Effector memory CD4-positive, alpha-beta T cell (primary cell): ENCODE results near the gene SSBP4.

ENCODE experiments used
- DNase-seq, 3 donors: peaks; one replicate each; pipeline ENCODE4 v3.0.0-alpha.2; 2020
- H3K27ac ChIP-seq: 2 replicates; pipeline ENCODE4 v1.7.0; 2013; ENCODE audit warnings: mild to moderate bottlenecking, low read length, moderate library complexity; ENCODE audit not compliant: insufficient read depth, poor library complexity, severe bottlenecking
- H3K27me3 ChIP-seq: replicated peaks from 2 replicates; pipeline ENCODE4 v1.7.0; 2013; ENCODE audit warnings: mild to moderate bottlenecking, low read length; ENCODE audit not compliant: insufficient read depth, control insufficient read depth, poor library complexity, severe bottlenecking
- H3K36me3 ChIP-seq: 2 replicates; pipeline ENCODE4 v1.7.0; 2013; ENCODE audit warnings: mild to moderate bottlenecking, low read length, moderate library complexity; ENCODE audit not compliant: control insufficient read depth, insufficient read depth
- H3K4me1 ChIP-seq: 2 replicates; pipeline ENCODE4 v1.7.0; 2013; ENCODE audit warnings: low read length, mild to moderate bottlenecking; ENCODE audit not compliant: control insufficient read depth, insufficient read depth, poor library complexity, severe bottlenecking
- H3K4me3 ChIP-seq: 2 replicates; pipeline ENCODE4 v1.7.0; 2013; ENCODE audit warnings: low read length, low read depth, mild to moderate bottlenecking; ENCODE audit not compliant: insufficient read depth, poor library complexity, severe bottlenecking
- H3K9me3 ChIP-seq: 2 replicates; pipeline ENCODE4 v1.7.0; 2013; ENCODE audit warnings: mild to moderate bottlenecking, low read length, moderate library complexity; ENCODE audit not compliant: control insufficient read depth

Gene SSBP4

DNA sequence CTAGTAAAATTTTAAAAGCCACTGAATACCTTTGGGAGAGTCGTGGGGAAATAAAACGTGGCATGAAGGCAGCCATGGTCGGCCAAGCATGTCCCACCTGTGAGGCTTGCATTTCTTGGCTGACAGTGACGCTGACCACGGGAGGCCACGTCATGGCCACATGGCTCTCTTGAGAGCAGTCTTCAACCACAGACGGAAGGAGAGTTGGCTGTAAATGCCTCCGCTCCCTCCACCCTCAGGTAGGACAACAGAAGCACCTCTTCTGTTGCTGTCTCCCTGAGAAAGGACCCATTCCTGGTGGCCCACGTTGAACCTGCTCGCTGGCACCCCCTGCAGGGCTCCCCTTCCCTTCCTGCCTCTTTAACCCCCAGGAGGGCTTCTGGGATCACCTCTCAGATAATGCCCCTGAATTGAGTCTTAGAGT is 11.1 kb upstream of the SSBP4 start:
- no peak for DNase-seq
- no peaks in the 10 kb centered on the region for H3K9me3 ChIP-seq
- H3K27me3 ChIP-seq, result no peaks in the 10 kb centered on the region
- H3K4me3 ChIP-seq, result no peak overlapping the region
- H3K27ac ChIP-seq, result no peak overlapping the region
- no peaks in the 10 kb centered on the region for H3K4me1 ChIP-seq
- H3K36me3 ChIP-seq, result no peaks in the 10 kb centered on the region

DNA sequence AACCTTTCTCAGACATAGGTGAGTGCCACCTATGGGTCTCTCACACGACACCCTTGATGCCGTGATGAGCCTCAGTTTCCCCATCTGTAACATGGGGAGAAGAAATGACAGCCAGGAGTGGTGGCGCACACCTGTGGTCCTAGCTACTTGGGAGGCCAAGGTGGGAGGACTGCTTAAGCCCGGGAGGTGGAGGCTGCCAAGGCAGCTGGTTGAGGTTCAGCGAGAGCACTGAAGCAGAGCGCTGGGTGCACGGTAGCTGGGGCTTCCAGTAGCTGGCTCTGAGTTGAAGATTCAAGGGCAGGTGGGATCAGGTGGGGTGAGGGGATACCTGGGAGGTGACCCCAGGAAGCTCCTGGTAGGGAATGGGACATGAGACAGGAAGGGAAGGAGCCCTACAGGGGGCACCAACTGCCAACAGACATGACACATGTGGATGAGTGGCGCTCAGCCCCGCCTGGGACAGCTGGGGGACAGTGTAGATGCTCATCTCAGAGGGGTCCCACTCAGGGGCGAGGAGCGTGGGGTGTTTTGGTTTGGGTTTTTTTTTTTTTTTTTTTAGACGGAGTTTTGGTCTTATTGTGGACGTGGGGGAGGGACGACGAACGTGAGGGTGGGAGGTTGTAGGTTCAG is 6.5 kb upstream of the SSBP4 start:
- Histone ChIP-seq H3K27ac (no peak overlapping the region), H3K9me3 (no peaks in the 10 kb centered on the region), H3K4me3 (no peak overlapping the region), H3K36me3 (no peaks in the 10 kb centered on the region), H3K4me1 (peaks cover 35% of the 10 kb centered on the region), H3K27me3 (no peaks in the 10 kb centered on the region)
- DNase-seq, result no peak

DNA sequence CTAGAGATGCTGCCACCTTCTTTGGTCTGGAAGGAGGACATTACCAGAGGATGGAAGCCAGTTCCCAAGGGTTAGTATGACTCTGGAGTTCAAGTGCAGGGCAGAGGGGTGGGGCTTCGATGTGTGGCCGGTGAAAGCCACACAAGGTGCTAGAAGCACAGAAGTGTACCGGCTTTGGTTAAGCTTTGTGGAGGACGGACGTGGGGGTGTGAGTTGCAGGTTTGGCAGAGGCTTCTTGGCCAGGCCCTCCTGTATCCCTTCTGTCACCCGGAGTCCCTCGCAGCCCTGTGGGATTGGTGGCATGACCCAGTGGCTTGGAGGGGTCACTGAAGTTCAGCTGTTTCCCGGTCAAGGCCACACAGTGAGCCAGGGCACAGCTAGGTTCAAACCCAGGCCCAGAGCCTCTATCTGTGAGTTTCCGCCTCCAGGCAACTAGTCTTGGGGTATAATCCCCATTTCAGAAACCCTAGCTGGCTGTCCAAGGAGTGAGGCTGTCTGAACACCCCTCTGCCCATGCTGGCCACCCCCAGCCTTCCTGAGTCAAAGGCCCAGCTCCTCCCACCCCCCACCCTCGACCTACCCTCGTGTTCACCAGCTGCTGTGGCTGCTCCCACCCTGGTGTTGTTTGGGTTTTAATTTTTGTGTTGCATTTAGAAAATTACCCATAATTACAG is 4.6 kb upstream of the SSBP4 start:
- Histone ChIP-seq H3K4me3 (no peak overlapping the region), H3K27ac (no peak overlapping the region), H3K9me3 (no peaks in the 10 kb centered on the region), H3K27me3 (no peaks in the 10 kb centered on the region), H3K36me3 (no peaks in the 10 kb centered on the region), H3K4me1 (peaks cover 48% of the 10 kb centered on the region)
- DNase-seq, result no peak

DNA sequence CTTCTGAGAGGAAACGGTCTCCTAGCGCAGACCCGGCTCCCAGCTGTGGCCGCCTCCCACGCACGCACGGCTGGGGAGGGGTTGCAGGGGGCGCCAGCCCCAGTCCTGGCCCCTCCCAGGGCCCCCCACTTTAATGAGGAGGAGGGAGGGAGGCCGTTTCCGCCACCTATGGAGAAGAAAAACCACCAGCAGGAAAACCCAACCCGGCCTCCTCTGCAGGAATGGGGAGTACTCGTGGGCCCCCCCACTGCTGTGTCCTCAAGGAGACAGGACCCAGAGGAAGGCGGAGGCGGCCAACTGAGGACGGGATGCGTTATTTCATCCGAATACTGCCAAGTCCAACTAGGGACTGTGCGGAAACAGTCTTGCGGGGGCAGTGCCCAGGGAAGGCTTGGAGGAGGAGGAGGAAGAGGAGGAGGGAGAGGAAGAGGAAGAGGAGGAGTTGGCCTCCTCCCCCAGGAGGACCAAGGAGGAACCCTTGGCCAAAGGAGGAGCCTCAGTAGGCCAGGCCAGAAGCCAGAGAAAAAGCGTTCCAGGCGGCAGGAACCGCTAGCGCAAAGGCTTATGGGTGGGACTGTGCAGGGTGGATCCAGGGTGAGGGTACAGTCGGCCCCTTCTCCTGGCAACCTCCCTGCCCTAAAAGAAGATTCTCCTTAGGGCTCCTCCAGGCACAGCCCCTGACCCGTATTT is 3.9 kb upstream of the SSBP4 start:
- no peak for DNase-seq
- H3K9me3 ChIP-seq, result no peaks in the 10 kb centered on the region
- peak overlapping the region; percentile 9 for H3K27ac ChIP-seq
- H3K36me3 ChIP-seq, result no peaks in the 10 kb centered on the region
- no peaks in the 10 kb centered on the region for H3K27me3 ChIP-seq
- no peak overlapping the region for H3K4me3 ChIP-seq
- H3K4me1 ChIP-seq, result peaks cover 53% of the 10 kb centered on the region

DNA sequence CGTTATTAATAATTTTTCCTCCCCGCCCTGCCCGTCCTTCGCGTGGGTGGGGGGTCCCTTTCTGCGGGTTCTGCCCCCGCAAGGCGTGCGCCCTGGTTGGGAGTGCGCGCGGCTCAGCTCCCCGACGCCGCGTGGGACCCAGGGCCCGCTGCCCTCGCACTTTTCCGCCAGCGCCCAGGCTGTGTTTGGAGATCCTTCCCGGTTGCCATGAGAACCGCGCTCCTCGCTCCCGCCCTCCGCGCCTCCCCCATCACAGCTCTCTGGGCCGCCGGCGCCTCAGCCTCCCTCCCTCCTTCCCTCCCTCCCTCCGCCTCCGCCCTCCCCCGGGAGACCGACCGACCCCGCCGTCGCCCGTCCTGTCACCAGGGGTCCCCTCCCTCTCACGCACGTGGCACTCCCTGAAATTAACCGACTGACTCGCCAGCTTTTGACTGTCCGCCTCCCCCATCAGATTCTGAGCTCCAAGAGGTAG is 2.4 kb upstream of the SSBP4 start:
- H3K36me3 ChIP-seq, result no peaks in the 10 kb centered on the region
- H3K27ac ChIP-seq, result peak overlapping the region; percentile 48
- peak overlapping the region; percentile 39 for H3K4me3 ChIP-seq
- H3K9me3 ChIP-seq, result no peaks in the 10 kb centered on the region
- no peaks in the 10 kb centered on the region for H3K27me3 ChIP-seq
- peak; percentile 67 to 71 (median 70) for DNase-seq
- H3K4me1 ChIP-seq, result peaks cover 68% of the 10 kb centered on the region

DNA sequence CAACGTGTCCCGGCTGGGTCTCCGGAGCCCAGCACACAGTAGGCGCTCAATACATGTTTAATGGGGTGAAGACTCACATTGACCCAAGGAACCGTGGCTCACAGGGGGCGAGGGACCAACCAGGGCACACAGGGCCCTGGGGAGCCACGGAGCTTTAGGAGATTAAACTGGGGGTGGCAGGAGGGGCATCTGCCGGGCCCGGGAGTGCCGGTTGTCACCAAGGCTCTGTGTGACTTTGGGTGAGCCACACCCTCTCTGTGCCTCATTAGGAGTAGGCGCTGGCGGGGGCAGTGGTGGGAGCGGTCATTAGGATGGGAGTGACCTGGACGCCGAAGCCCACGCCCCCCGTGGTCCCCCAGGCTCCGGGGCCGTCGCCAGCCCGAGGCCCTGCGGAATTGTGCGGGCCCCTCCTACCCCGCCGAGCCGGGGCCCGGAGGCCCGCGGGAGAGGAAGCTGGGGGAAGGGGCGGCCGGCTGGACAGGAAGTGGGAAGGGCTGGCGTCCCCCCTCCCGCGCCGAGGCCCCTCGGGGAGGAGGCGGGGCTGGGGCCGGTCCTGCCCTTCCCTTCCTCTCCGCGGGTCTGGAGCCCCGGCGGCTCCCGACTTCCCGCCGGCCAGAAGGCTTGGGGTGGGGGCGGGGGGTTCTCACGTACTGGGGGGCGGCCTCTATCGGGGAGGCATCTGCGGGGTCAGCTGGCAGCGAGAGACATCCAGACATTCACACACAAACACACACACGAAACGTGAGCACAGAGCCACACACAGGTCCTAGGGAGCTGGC is 1.8 kb upstream of the SSBP4 start:
- no peak for DNase-seq
- Histone ChIP-seq H3K4me3 (peak overlapping the region; percentile 39), H3K4me1 (peaks cover 74% of the 10 kb centered on the region), H3K9me3 (no peaks in the 10 kb centered on the region), H3K27me3 (no peaks in the 10 kb centered on the region), H3K27ac (peak overlapping the region; percentile 39), H3K36me3 (no peaks in the 10 kb centered on the region)

DNA sequence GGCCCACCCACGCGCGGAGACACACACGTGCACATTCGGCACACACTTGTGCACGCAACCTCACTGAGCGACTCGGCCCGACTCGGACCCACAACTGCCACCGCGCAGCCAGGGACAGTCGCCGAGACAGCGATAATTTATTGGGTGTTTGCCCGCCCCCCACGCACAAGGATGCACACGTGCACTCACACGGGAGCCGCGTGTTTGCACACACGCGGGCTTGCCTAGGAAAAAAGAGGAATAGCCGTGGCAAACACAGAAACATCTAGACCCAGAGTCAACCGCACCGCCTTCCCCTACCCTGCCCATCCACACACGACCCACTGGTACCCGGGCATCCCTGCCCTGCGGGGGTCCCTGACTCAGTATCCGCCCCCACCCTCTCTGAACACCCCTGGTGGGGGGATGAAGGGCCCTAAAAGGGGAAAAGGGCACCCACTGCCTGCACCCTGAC is 1.1 kb upstream of the SSBP4 start:
- Histone ChIP-seq H3K4me3 (peak overlapping the region; percentile 39), H3K4me1 (peaks cover 80% of the 10 kb centered on the region), H3K9me3 (no peaks in the 10 kb centered on the region), H3K27ac (peak overlapping the region; percentile 73), H3K27me3 (no peaks in the 10 kb centered on the region), H3K36me3 (no peaks in the 10 kb centered on the region)
- DNase-seq, result no peak

DNA sequence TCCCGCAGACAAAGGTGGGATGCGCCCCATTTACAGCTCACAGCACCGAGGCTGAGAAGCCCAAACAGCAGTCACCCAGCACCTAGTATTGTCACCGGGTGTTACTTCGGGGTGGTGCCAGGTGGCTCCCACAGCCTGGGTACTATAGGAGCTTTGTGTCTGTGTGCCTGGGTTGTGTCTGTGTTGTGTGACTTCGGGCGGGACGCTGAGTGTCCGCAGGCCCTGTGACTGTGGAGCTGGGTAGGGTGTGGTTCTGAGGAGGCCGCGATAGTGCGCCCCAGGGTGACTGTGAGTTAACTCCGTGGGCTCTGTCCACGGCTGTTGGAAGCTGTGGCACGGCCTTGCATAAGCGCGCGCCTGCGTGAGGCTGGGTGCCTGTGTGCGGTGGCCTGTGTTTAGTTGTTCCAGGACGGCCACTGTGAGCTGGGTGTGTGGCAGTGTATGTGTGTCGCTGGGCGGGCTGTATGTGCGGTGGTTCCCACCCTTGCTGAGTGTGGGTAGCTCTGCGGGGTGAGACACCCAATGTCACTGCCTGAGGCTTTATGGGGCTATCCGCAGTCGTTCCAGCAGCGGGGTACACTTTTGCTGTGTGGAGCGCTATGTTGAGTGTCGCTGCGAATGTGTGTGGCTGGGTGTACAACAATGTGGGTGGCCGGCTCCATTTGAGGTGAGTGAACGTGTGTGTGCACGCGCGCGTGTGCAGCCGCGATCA is 559 bp upstream of the SSBP4 start:
- peak in 2 of 3 donors; percentile 47 to 48 for DNase-seq
- H3K27me3 ChIP-seq, result no peaks in the 10 kb centered on the region

DNA sequence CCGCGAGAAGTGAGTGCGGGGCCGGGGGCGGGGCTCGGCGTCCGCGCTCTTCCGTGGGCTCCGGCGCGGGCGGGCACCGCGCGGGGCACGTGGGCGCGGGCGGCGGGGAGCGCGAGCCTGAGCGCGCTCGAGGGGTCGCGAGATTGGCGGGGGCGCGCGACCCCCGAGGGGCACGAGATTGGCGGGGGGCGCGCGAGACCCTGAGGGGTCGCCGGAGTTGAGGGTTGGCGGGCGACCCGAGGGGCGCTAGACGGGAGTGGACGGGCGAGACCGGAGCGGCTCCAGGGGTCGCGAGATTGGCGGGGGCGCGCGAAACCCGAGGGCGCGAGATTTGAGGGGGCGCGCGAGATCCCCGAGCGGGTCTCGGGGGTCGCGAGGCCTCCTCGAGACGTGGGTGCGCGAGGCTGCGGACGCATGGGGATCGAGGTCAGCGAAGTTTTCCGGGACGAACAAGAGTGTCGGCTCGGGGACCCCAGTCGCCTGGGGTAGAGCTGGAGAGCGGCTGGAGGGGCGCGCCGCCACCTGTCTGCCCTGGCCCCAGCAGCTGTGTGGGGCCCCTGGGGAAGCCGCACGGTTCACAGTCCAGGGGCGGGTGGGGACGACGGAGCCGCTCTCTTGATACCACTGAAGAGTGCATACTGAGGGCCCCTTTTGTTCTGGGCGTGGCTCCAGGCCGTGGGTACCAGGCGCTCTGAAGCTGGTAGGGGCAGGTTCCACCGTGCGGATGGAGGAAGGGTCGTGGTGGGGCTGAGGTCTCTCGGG is 682 bp downstream of the SSBP4 start:
- no peaks in the 10 kb centered on the region for H3K36me3 ChIP-seq
- H3K27ac ChIP-seq, result peak overlapping the region; percentile 73
- peak in 2 of 3 donors; percentile 35 to 40 for DNase-seq
- H3K4me1 ChIP-seq, result peaks cover 93% of the 10 kb centered on the region
- H3K27me3 ChIP-seq, result no peaks in the 10 kb centered on the region
- no peaks in the 10 kb centered on the region for H3K9me3 ChIP-seq
- peak overlapping the region; percentile 59 for H3K4me3 ChIP-seq

More for the DNA sequence above, 559 bp upstream of the SSBP4 start:
- Histone ChIP-seq H3K27ac (peak overlapping the region; percentile 73), H3K4me3 (peak overlapping the region; percentile 8), H3K36me3 (no peaks in the 10 kb centered on the region), H3K9me3 (no peaks in the 10 kb centered on the region), H3K4me1 (peaks cover 86% of the 10 kb centered on the region)
